ENCODE measurements around the gene RPP40. TPM values are rescaled to one million over a fixed set of nuclear protein-coding genes. Genes with fewer than 3 reads are reported as not detected.

Gene RPP40
- total and polyA plus RNA-seq, 2 of the 13 experiments (the other 11 are each of a cell fraction or from before 2014, with no cell fraction given), result 18.0 to 41.2 TPM

- TF ChIP-seq RBM39 (IDR thresholded peaks at IDR 0.05; ENCODE audit: low read depth, low read length, poor library complexity, severe bottlenecking) (no peak), ZSCAN5A (CRISPR knock-in tag; IDR thresholded peaks at IDR 0.05; ENCODE audit: borderline replicate concordance) (no peak), EED (CRISPR knock-in tag; IDR thresholded peaks at IDR 0.05) (no peak), KIAA2018 (CRISPR knock-in tag; IDR thresholded peaks at IDR 0.05; ENCODE audit: borderline replicate concordance) (no peak), XRCC5 (optimal IDR thresholded peaks at IDR 0.05; ENCODE audit: low read length) (no peak)
These were observed 46.2 kb downstream of the RPP40 start (continued) for GRCh38 chr6:4957521-4958231.
